Measurements from ENCODE around the gene MRPL47. TPM values are rescaled to one million over a fixed set of nuclear protein-coding genes. Genes with fewer than 3 reads are reported as not detected.

The MRPL47 gene

GRCh38 chr3:179542375-179542774 is 62.1 kb downstream of the MRPL47 start:
- Histone ChIP-seq H3K4me3 (ENCODE audit: insufficient read depth in 1 of 2, low read depth in 1 of 2, low read length in 2 of 2) (no peak overlapping the region), H3K9ac (ENCODE audit: low read length) (no peak overlapping the region), H3K27ac (ENCODE audit: low read length, poor library complexity, severe bottlenecking) (no peak overlapping the region), H4K91ac (ENCODE audit: low read length) (no peak overlapping the region), H3K14ac (ENCODE audit: low read length in 2 of 2) (no peak overlapping the region), H3K18ac (ENCODE audit: low read depth in 1 of 2, low read length in 2 of 2) (no peak overlapping the region), H3K9me3 (ENCODE audit: control insufficient read depth, low read length) (peaks cover 21% of the 10 kb centered on the region), H4K8ac (ENCODE audit: low read length) (no peak overlapping the region), H2AFZ (ENCODE audit: low read depth, low read length) (no peak overlapping the region), H2BK15ac (ENCODE audit: low read depth, poor library complexity, severe bottlenecking) (no peak overlapping the region), H2AK5ac (ENCODE audit: low read length, severe bottlenecking) (no peak overlapping the region), H3K36me3 (ENCODE audit: control insufficient read depth in 1 of 2, insufficient read depth in 2 of 2, low read depth in 1 of 2, low read length in 2 of 2) (no peaks in the 10 kb centered on the region), H3K79me1 (replicated peaks; ENCODE audit: low read length, poor library complexity, severe bottlenecking) (no peaks in the 10 kb centered on the region), H3K27me3 (ENCODE audit: control insufficient read depth in 1 of 2, insufficient read depth in 1 of 2, low read length in 2 of 2) (no peaks in the 10 kb centered on the region), H2BK5ac (ENCODE audit: low read depth, low read length, poor library complexity, severe bottlenecking) (no peak overlapping the region), H3K4ac (ENCODE audit: low read depth in 1 of 2, low read length in 2 of 2) (no peak overlapping the region), H3K4me1 (ENCODE audit: control insufficient read depth, insufficient read depth, low read depth, low read length) (peaks cover 2% of the 10 kb centered on the region), H3K23ac (ENCODE audit: low read length in 2 of 2) (no peak overlapping the region), H2BK120ac (ENCODE audit: low read depth, low read length) (no peak overlapping the region), H2BK12ac (ENCODE audit: low read length in 2 of 2) (no peak overlapping the region), H3K4me2 (ENCODE audit: low read length, poor library complexity, severe bottlenecking) (no peak overlapping the region)
- DNase-seq, result no peak

GRCh38 chr3:179541596-179541995 is 62.8 kb downstream of the MRPL47 start:
- Histone ChIP-seq H2AK5ac (ENCODE audit: low read length, severe bottlenecking) (no peak overlapping the region), H3K27ac (ENCODE audit: low read length, poor library complexity, severe bottlenecking) (no peak overlapping the region), H4K8ac (ENCODE audit: low read length) (no peak overlapping the region), H3K4ac (ENCODE audit: low read depth in 1 of 2, low read length in 2 of 2) (no peak overlapping the region), H2BK12ac (ENCODE audit: low read length in 2 of 2) (no peak overlapping the region), H3K18ac (ENCODE audit: low read depth in 1 of 2, low read length in 2 of 2) (no peak overlapping the region), H2BK15ac (ENCODE audit: low read depth, poor library complexity, severe bottlenecking) (no peak overlapping the region), H3K4me1 (ENCODE audit: control insufficient read depth, insufficient read depth, low read depth, low read length) (no peaks in the 10 kb centered on the region), H2BK120ac (ENCODE audit: low read depth, low read length) (no peak overlapping the region), H2AFZ (ENCODE audit: low read depth, low read length) (no peak overlapping the region), H3K27me3 (ENCODE audit: control insufficient read depth in 1 of 2, insufficient read depth in 1 of 2, low read length in 2 of 2) (no peaks in the 10 kb centered on the region), H3K14ac (ENCODE audit: low read length in 2 of 2) (no peak overlapping the region), H3K79me1 (replicated peaks; ENCODE audit: low read length, poor library complexity, severe bottlenecking) (no peaks in the 10 kb centered on the region), H4K91ac (ENCODE audit: low read length) (no peak overlapping the region), H2BK5ac (ENCODE audit: low read depth, low read length, poor library complexity, severe bottlenecking) (no peak overlapping the region), H3K4me2 (ENCODE audit: low read length, poor library complexity, severe bottlenecking) (no peak overlapping the region), H3K9me3 (ENCODE audit: control insufficient read depth, low read length) (peaks cover 21% of the 10 kb centered on the region), H3K4me3 (ENCODE audit: insufficient read depth in 1 of 2, low read depth in 1 of 2, low read length in 2 of 2) (no peak overlapping the region), H3K36me3 (ENCODE audit: control insufficient read depth in 1 of 2, insufficient read depth in 2 of 2, low read depth in 1 of 2, low read length in 2 of 2) (no peaks in the 10 kb centered on the region), H3K9ac (ENCODE audit: low read length) (no peak overlapping the region), H3K23ac (ENCODE audit: low read length in 2 of 2) (no peak overlapping the region)
- no peak for DNase-seq
- WGBS, result 93% methylated on average over 1 of the region's 1 CpG

GRCh38 chr3:179541094-179541493 is 63.3 kb downstream of the MRPL47 start:
- WGBS, result 93% methylated on average over 2 of the region's 2 CpGs
- Histone ChIP-seq H4K8ac (ENCODE audit: low read length) (no peak overlapping the region), H3K27me3 (ENCODE audit: control insufficient read depth in 1 of 2, insufficient read depth in 1 of 2, low read length in 2 of 2) (no peaks in the 10 kb centered on the region), H2BK12ac (ENCODE audit: low read length in 2 of 2) (no peak overlapping the region), H3K9ac (ENCODE audit: low read length) (no peak overlapping the region), H3K23ac (ENCODE audit: low read length in 2 of 2) (no peak overlapping the region), H3K36me3 (ENCODE audit: control insufficient read depth in 1 of 2, insufficient read depth in 2 of 2, low read depth in 1 of 2, low read length in 2 of 2) (no peaks in the 10 kb centered on the region), H3K27ac (ENCODE audit: low read length, poor library complexity, severe bottlenecking) (no peak overlapping the region), H4K91ac (ENCODE audit: low read length) (no peak overlapping the region), H3K4me1 (ENCODE audit: control insufficient read depth, insufficient read depth, low read depth, low read length) (no peaks in the 10 kb centered on the region), H3K4me3 (ENCODE audit: insufficient read depth in 1 of 2, low read depth in 1 of 2, low read length in 2 of 2) (no peak overlapping the region), H3K9me3 (ENCODE audit: control insufficient read depth, low read length) (peaks cover 21% of the 10 kb centered on the region), H3K14ac (ENCODE audit: low read length in 2 of 2) (no peak overlapping the region), H2AK5ac (ENCODE audit: low read length, severe bottlenecking) (no peak overlapping the region), H2AFZ (ENCODE audit: low read depth, low read length) (no peak overlapping the region), H3K18ac (ENCODE audit: low read depth in 1 of 2, low read length in 2 of 2) (no peak overlapping the region), H2BK5ac (ENCODE audit: low read depth, low read length, poor library complexity, severe bottlenecking) (no peak overlapping the region), H3K79me1 (replicated peaks; ENCODE audit: low read length, poor library complexity, severe bottlenecking) (no peaks in the 10 kb centered on the region), H2BK15ac (ENCODE audit: low read depth, poor library complexity, severe bottlenecking) (no peak overlapping the region), H2BK120ac (ENCODE audit: low read depth, low read length) (no peak overlapping the region), H3K4ac (ENCODE audit: low read depth in 1 of 2, low read length in 2 of 2) (no peak overlapping the region), H3K4me2 (ENCODE audit: low read length, poor library complexity, severe bottlenecking) (no peak overlapping the region)
- no peak for DNase-seq

Small RNAs within 50 kb of the gene (small RNA-seq; reads per million reads assigned to genes)
- gene AC090425.1 (ENCODE audit: low read depth) (not detected), gene RF01210 (ENCODE audit: low read depth) (not detected)

All from mesenchymal stem cell (in vitro differentiated cells and primary cell).